Activated B cell treated with CpG ODN at 0.5 μM for 24 hours (primary cell): ENCODE data around the gene GTF2A2. TPM values are rescaled to one million over a fixed set of nuclear protein-coding genes. Genes with fewer than 3 reads are reported as not detected.

ENCODE experiments used
- ATAC-seq: fragments of 200-7000 bp; cut with Tn5 transposase; one replicate; pipeline ENCODE4 v1.10.0; 2021; ENCODE audit warnings: low read depth, mild to moderate bottlenecking, moderate library complexity
- CTCF ChIA-PET: fragments of 350-600 bp; sonication (Branson Sonifier 250); formaldehyde crosslinking; loops from one replicate; lab custom pipeline; 2021; ENCODE audit warnings: antibody characterized with exemption; lab: Charles Lee
- POLR2A ChIA-PET: fragments of 350-600 bp; sonication (Branson Sonifier 250); formaldehyde crosslinking; loops from one replicate; lab custom pipeline; 2021; ENCODE audit warnings: antibody characterized with exemption; lab: Charles Lee
- DNase-seq: peaks from one replicate; pipeline ENCODE4 v3.0.0; 2022
- H3K27ac Mint-ChIP-seq: one replicate; pipeline ENCODE4 v1.8.0; 2020; ENCODE audit warnings: mixed read lengths
- H3K27me3 Mint-ChIP-seq: one replicate; pipeline ENCODE4 v1.8.0; 2021; ENCODE audit warnings: mixed read lengths
- H3K36me3 Mint-ChIP-seq: one replicate; pipeline ENCODE4 v1.8.0; 2021; ENCODE audit warnings: low read depth, mixed read lengths
- H3K4me1 Mint-ChIP-seq: one replicate; pipeline ENCODE4 v1.8.0; 2021; ENCODE audit warnings: mixed read lengths
- H3K4me3 Mint-ChIP-seq: one replicate; pipeline ENCODE4 v1.8.0; 2020; ENCODE audit warnings: mild to moderate bottlenecking, mixed read lengths
- H3K9me3 Mint-ChIP-seq: one replicate; pipeline ENCODE4 v1.8.0; 2020; ENCODE audit warnings: mixed read lengths
- intact Hi-C: fragments of 100-400 bp; cut with micrococcal nuclease; formaldehyde crosslinking; loops from one replicate; pipeline ENCODE4 v1.15.1; 2024
- total RNA-seq: library from RNA; stranded (reverse); gene quantifications from 2 replicates; pipeline ENCODE4 v1.2.3, GENCODE V29; 2022
- TF ChIP-seq, protein P1 (sequence below): fragments of 200-600 bp; IDR thresholded peaks from one replicate; pipeline ENCODE4 v1.8.0; 2022; ENCODE audit warnings: antibody characterized with exemption, mild to moderate bottlenecking

Gene GTF2A2
- total RNA-seq, 1 donor from 2014 or later: 77.4 TPM

DNA sequence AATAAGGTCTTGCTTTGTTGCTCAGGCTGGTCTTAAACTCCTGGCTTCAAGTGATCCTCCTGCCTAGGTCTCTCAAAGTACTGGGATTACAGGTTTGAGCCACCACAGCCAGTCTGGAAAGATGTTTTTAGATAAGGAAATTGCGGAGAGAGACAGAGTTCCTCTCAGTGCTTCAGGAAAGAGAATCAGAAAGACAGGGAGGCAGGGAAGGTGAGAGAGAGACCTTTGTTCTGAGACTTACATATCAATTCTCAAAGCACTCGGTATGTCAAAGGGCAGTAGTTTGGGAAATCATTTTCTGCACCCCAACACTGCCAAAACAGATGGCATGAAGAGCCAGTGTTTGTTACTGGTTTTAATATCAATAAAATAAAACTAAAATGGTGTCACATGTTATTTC is 58.9 kb downstream of the GTF2A2 start:
- Mint-ChIP-seq H3K9me3 (peaks cover 7% of the 10 kb centered on the region), H3K27me3 (peaks cover 7% of the 10 kb centered on the region), H3K27ac (no peak overlapping the region), H3K4me3 (no peak overlapping the region), H3K36me3 (no peaks in the 10 kb centered on the region), H3K4me1 (no peaks in the 10 kb centered on the region)
- ChIA-PET CTCF (no interaction called here), POLR2A (interaction anchor here (0.8 kb wide), 1 partner anchor 15 kb away, joined by 5 read pairs; no protein-coding TSS in a partner anchor)
- DNase-seq: no peak
- TF ChIP-seq, protein P1, sequence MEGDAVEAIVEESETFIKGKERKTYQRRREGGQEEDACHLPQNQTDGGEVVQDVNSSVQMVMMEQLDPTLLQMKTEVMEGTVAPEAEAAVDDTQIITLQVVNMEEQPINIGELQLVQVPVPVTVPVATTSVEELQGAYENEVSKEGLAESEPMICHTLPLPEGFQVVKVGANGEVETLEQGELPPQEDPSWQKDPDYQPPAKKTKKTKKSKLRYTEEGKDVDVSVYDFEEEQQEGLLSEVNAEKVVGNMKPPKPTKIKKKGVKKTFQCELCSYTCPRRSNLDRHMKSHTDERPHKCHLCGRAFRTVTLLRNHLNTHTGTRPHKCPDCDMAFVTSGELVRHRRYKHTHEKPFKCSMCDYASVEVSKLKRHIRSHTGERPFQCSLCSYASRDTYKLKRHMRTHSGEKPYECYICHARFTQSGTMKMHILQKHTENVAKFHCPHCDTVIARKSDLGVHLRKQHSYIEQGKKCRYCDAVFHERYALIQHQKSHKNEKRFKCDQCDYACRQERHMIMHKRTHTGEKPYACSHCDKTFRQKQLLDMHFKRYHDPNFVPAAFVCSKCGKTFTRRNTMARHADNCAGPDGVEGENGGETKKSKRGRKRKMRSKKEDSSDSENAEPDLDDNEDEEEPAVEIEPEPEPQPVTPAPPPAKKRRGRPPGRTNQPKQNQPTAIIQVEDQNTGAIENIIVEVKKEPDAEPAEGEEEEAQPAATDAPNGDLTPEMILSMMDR: no peak
- ATAC-seq: no peak
- intact Hi-C loops: no loop called here

DNA sequence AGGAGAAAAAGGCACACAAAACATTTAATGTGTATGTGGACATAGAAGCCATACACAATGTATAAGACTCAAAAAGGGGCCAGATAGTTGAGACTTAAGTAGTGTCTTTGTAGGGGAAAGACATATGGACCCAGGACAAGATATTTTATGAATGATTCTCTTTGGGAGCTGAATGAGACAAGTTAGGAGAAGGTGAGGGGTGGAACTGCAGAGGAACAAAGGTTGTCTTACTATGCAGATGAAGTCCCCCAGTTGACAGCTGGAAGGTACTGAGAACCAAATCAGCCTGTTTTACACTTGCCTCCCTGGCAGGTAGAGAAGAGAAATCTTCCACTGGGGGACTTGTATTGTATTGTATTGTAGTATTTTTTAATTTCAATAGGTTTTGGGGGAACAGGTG is 60.7 kb downstream of the GTF2A2 start:
- CTCF ChIA-PET: no interaction called here
- TF ChIP-seq, protein P1: no peak
- no peak for DNase-seq
- H3K36me3 Mint-ChIP-seq: no peaks in the 10 kb centered on the region
- intact Hi-C loops: no loop called here
- no peaks in the 10 kb centered on the region for H3K4me1 Mint-ChIP-seq
- H3K27ac Mint-ChIP-seq: no peak overlapping the region
- no peak for ATAC-seq
- no peak overlapping the region for H3K4me3 Mint-ChIP-seq
- POLR2A ChIA-PET: no interaction called here
- peaks cover 7% of the 10 kb centered on the region for H3K27me3 Mint-ChIP-seq
- H3K9me3 Mint-ChIP-seq: peaks cover 6% of the 10 kb centered on the region

DNA sequence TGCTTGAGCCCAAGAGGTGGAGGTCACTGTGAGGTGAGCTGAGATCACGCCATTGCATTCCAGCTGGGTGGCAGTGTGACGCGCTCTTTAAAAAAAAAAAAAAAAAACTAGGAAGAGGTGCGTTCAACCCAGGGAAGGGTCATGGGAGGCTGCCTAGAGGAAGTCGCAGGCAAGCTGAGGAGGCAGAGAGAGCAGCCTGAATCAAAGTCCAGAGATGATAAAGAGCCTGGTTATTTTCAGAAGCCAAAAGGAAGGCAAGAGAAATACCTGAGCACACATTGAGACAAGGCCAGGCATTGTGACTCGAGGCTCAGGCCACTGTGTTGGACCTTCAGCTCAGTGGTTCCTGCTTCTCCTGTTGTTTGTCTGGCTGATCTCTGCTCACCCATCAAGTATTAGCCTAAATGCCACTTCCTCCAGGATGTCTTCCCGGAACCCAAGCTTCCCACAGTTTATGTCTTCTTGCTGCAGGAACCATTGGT is 61.8 kb downstream of the GTF2A2 start:
- H3K4me3 Mint-ChIP-seq: no peak overlapping the region
- H3K27ac Mint-ChIP-seq: no peak overlapping the region
- no peaks in the 10 kb centered on the region for H3K4me1 Mint-ChIP-seq
- H3K27me3 Mint-ChIP-seq: peaks cover 4% of the 10 kb centered on the region
- ATAC-seq (no peak), DNase-seq (no peak)
- ChIA-PET POLR2A (no interaction called here), CTCF (no interaction called here)
- no peaks in the 10 kb centered on the region for H3K9me3 Mint-ChIP-seq
- no peaks in the 10 kb centered on the region for H3K36me3 Mint-ChIP-seq
- TF ChIP-seq, protein P1: no peak
- intact Hi-C loops: no loop called here

DNA sequence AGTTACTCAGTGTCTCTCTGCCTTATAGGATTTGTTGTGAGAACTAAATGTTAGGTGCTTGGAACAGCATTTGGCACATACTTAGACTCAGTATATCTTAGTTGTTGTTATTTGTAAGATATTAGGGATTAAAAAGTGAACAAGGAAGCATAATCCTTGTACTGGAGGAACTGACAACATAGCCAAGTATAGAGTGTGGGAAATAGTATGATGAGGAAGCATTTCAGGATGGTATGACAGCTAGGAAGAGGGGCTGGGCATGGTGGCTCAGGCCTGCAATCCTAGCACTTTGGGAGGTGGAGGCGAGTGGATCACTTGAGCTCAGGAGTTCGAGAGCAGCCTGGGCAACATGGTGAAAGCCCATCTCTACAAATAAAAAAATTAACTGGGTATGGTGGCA is 62.3 kb downstream of the GTF2A2 start:
- ChIA-PET POLR2A (no interaction called here), CTCF (no interaction called here)
- Mint-ChIP-seq H3K27ac (no peak overlapping the region), H3K36me3 (no peaks in the 10 kb centered on the region), H3K4me3 (no peak overlapping the region), H3K9me3 (no peaks in the 10 kb centered on the region), H3K4me1 (no peaks in the 10 kb centered on the region), H3K27me3 (peaks cover 4% of the 10 kb centered on the region)
- intact Hi-C loops: no loop called here
- DNase-seq (no peak), ATAC-seq (no peak)
- TF ChIP-seq, protein P1: no peak

DNA sequence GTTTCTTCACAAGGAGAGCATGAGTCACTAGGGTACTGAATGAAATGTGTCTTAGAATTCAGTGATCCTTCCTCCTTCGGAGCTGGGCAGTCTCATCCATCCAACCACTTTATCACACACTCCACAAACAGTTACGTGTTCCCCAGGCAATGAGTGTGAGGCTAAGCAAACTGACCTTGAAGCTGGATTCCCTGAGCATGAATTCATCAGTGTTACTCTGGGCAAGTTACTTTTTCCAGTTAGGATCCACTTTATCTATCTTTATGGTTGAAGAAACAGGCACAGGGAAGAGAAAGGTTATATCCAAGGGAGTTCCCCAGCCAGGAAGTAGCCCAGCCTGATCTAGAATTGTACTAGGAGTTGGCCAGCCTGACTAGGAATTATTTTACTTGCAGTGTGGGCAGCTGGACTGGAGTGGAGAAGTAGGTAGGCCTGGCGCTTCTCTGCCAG is 62.8 kb downstream of the GTF2A2 start:
- no peaks in the 10 kb centered on the region for H3K9me3 Mint-ChIP-seq
- ATAC-seq (no peak), DNase-seq (no peak)
- no peak overlapping the region for H3K4me3 Mint-ChIP-seq
- H3K27ac Mint-ChIP-seq: no peak overlapping the region
- intact Hi-C loops: no loop called here
- H3K36me3 Mint-ChIP-seq: no peaks in the 10 kb centered on the region
- H3K4me1 Mint-ChIP-seq: no peaks in the 10 kb centered on the region
- peaks cover 3% of the 10 kb centered on the region for H3K27me3 Mint-ChIP-seq
- TF ChIP-seq, protein P1: no peak
- ChIA-PET CTCF (no interaction called here), POLR2A (no interaction called here)
